Measurements from ENCODE around the gene ITGB2. TPM values are rescaled to one million over a fixed set of nuclear protein-coding genes. Genes with fewer than 3 reads are reported as not detected.

ITGB2 gene
- total RNA-seq, 4 donors from 2014 or later, result 18.4 to 40.7 (median 20.4) TPM

GRCh38 chr21:44842087-44842486 lies 78.6 kb downstream of the ITGB2 start:
- WGBS, 2 donors, result 83 to 87% methylated on average over 10 of the region's 10 CpGs
- TF ChIP-seq POLR2A (IDR thresholded peaks at IDR 0.05) (no peak), CTCF (IDR thresholded peaks at IDR 0.05) (no peak)
- intact Hi-C loops (cut with DNase I; ENCODE audit: low total_unique reads), result no loop called here
- H3K4me3 ChIP-seq (ENCODE audit: low read depth, poor library complexity, severe bottlenecking), result no peak overlapping the region
- DNase-seq (ENCODE audit: low spot score in 2 of 2), result no peak

GRCh38 chr21:44840771-44841170 lies 79.9 kb downstream of the ITGB2 start:
- WGBS, 2 donors, result 77 to 83% methylated on average over 10 to 11 of the region's 11 CpGs
- TF ChIP-seq CTCF (IDR thresholded peaks at IDR 0.05) (no peak), POLR2A (IDR thresholded peaks at IDR 0.05) (no peak)
- DNase-seq (ENCODE audit: low spot score in 2 of 2), result no peak
- no peak overlapping the region for H3K4me3 ChIP-seq (ENCODE audit: low read depth, poor library complexity, severe bottlenecking)
- intact Hi-C loops (cut with DNase I; ENCODE audit: low total_unique reads), result no loop called here

- no peak for DNase-seq (ENCODE audit: low spot score in 2 of 2)
- WGBS, 2 donors, result 71 to 84% methylated on average over 7 to 9 of the region's 9 CpGs
- H3K4me3 ChIP-seq (ENCODE audit: low read depth, poor library complexity, severe bottlenecking), result no peak overlapping the region
- TF ChIP-seq POLR2A (IDR thresholded peaks at IDR 0.05) (no peak), CTCF (IDR thresholded peaks at IDR 0.05) (no peak)
- intact Hi-C loops (cut with DNase I; ENCODE audit: low total_unique reads), result no loop called here
These were observed 81.7 kb downstream of the ITGB2 start for GRCh38 chr21:44838951-44839350.

- whole genome bisulfite sequencing, 2 donors, result 82 to 85% methylated on average over 27 to 29 of the region's 30 CpGs
- TF ChIP-seq POLR2A (IDR thresholded peaks at IDR 0.05) (no peak), CTCF (IDR thresholded peaks at IDR 0.05) (no peak)
- H3K4me3 ChIP-seq (ENCODE audit: low read depth, poor library complexity, severe bottlenecking), result no peak overlapping the region
- peak in 1 of 2 donors; percentile 68 for DNase-seq (ENCODE audit: low spot score in 2 of 2)
- intact Hi-C loops (cut with DNase I; ENCODE audit: low total_unique reads), result no loop called here
These were observed 82.4 kb downstream of the ITGB2 start for GRCh38 chr21:44838039-44838895.

GRCh38 chr21:44837537-44837936 lies 83.2 kb downstream of the ITGB2 start:
- WGBS, 2 donors, result 66 to 88% methylated on average over 8 to 9 of the region's 13 CpGs
- TF ChIP-seq POLR2A (IDR thresholded peaks at IDR 0.05), result no peak
- TF ChIP-seq CTCF (IDR thresholded peaks at IDR 0.05), result no peak
- H3K4me3 ChIP-seq (ENCODE audit: low read depth, poor library complexity, severe bottlenecking), result no peak overlapping the region
- no peak for DNase-seq (ENCODE audit: low spot score in 2 of 2)
- intact Hi-C loops (cut with DNase I; ENCODE audit: low total_unique reads), result no loop called here

Measured in lower leg skin (tissue), 4 donors.